ENCODE results near the gene SMARCD3.

- TF ChIP-seq CTCF (conservative IDR thresholded peaks at IDR 0.05 in 1 of 2, IDR thresholded peaks at IDR 0.05 in 1 of 2; ENCODE audit: low read depth in 1 of 2, low read length in 2 of 2) (no peak), EZH2 (IDR thresholded peaks at IDR 0.05; ENCODE audit: low read length, missing control alignments) (no peak)
Observed at GRCh38 chr7:151279868-151280267, 31.4 kb upstream of the SMARCD3 start.
